Fibroblast of mammary gland (primary cell): Measurements from ENCODE around the gene DHRSX.

Experiments used
- DNase-seq: peaks from one replicate; pipeline ENCODE4 v3.0.0-alpha.2; 2010; ENCODE audit warnings: low read depth
- H3K4me3 ChIP-seq: 2 replicates; pipeline ENCODE4 v1.5.1; 2011; ENCODE audit warnings: low read depth, mild to moderate bottlenecking, low read length, moderate library complexity; ENCODE audit not compliant: control insufficient read depth
- TF ChIP-seq, protein P1 (sequence below): conservative IDR thresholded peaks from 2 replicates; pipeline ENCODE4 v1.5.1; 2011; ENCODE audit warnings: low read depth, low read length, inconsistent platforms; ENCODE audit not compliant: control insufficient read depth, insufficient read depth

The DHRSX gene

DNA sequence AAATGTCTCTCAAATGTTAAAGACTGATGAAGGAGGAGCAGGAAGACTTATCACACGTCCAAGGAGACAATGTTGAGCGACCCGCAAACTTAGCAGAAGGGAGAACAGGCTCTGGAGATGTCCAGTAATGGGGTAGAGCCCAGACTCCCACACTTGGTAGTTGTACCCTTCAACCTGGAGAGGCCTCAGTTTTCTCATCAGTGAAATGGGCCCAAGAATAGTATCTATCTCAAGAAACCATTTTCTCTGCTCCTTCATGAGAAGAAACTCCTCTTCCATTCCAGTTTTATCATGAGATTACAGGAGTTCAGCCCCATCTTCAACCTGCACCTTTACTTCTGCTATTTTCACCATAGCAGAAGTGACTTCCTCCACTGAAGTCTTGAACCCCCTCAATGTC is 169.9 kb downstream of the DHRSX start:
- TF ChIP-seq, protein P1, sequence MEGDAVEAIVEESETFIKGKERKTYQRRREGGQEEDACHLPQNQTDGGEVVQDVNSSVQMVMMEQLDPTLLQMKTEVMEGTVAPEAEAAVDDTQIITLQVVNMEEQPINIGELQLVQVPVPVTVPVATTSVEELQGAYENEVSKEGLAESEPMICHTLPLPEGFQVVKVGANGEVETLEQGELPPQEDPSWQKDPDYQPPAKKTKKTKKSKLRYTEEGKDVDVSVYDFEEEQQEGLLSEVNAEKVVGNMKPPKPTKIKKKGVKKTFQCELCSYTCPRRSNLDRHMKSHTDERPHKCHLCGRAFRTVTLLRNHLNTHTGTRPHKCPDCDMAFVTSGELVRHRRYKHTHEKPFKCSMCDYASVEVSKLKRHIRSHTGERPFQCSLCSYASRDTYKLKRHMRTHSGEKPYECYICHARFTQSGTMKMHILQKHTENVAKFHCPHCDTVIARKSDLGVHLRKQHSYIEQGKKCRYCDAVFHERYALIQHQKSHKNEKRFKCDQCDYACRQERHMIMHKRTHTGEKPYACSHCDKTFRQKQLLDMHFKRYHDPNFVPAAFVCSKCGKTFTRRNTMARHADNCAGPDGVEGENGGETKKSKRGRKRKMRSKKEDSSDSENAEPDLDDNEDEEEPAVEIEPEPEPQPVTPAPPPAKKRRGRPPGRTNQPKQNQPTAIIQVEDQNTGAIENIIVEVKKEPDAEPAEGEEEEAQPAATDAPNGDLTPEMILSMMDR, result no peak
- no peak overlapping the region for H3K4me3 ChIP-seq
- no peak for DNase-seq

DNA sequence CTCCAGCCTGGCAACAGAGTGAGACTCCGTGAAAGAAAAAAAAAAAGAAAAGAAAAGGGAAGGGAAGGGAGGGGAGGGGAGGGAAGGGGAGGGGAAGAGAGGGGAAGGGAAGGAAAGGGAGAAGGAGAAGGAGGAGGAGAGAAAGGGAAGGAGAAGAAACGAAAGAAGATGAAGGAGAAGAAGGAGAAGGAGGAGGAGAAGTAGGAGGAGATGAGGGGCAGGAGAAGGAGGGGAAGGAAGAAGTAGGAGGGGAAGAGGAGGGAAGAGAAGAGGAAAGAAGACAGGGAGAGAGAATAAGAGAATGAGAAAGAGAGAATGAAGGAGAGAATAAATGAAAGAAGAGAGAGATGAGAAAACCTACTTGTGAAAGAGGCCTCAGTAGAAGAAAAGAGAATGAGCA is 170.3 kb downstream of the DHRSX start:
- no peak for DNase-seq
- TF ChIP-seq, protein P1, result no peak
- H3K4me3 ChIP-seq, result no peak overlapping the region

DNA sequence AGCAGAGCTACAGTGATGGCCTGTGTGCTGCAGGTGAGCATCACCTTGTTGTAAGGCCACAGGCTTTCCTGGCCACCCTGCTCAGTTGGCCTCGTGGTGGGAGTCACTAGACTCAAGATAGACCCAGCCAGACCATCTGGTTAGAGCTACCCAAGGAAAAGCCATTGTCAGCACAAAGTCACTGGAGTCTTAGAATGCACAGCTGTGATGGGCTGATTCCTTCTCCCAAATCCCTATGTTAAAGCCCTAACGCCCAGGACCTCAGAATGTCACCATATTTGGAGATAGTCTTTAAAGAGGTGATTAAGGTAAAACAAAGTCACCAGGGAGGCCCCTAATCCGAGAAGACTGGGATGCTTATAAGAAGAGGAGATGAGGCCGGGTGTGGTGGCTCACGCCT is 173.4 kb downstream of the DHRSX start:
- H3K4me3 ChIP-seq, result no peak overlapping the region
- DNase-seq, result no peak
- TF ChIP-seq, protein P1, result no peak

DNA sequence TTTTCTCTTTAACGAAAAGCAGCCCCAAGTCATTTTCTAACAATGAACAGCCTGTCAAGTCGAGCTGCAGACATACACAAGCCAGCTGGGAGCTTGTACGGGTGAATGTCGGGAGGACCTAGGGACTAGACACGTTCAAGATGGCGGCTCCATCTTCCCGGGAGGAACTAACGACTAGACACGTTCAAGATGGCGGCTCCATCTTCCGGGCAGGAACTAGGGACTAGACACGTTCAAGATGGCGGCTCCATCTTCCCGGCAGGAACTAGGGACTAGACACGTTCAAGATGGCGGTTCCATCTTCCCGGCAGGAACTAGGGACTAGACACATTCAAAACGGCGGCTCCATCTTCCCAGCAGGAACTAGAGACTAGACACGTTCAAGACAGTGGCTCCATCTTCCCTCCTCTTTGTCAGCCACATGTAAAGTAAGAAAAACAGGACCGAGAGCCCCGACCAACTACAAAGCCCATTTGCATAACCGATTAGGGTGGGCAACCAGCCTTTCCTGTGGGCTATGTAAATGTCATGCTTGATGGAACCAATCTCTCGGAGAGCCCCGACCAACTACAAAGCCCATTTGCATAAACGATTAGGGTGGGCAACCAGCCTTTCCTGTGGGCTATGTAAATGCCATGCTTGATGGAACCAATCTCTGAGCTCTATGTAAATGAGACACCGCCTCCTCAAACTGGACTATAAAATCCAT is 175.5 kb downstream of the DHRSX start:
- peak; percentile 92 for DNase-seq
- H3K4me3 ChIP-seq, result peak overlapping the region; percentile 44
- TF ChIP-seq, protein P1, result no peak

DNA sequence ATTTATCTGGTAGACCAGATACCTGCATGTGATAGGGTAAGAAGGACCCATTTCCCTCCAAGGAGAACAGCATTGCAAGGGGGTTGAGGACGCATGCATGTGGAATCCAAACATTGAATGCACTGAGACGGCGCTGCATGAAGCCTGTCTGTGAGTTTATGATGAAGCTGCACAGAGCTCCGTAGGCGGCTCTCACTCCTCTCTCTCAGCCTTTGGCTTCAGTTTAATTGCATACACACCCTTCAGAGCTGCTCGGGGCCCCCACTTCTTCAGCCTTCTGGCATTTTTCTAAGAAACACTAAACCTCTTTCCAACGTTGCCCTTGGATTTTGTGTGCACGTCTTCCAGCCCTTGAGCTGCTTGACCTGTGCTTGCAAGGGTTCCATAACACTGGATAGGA is 176.6 kb downstream of the DHRSX start:
- TF ChIP-seq, protein P1, result no peak
- DNase-seq, result no peak

DNA sequence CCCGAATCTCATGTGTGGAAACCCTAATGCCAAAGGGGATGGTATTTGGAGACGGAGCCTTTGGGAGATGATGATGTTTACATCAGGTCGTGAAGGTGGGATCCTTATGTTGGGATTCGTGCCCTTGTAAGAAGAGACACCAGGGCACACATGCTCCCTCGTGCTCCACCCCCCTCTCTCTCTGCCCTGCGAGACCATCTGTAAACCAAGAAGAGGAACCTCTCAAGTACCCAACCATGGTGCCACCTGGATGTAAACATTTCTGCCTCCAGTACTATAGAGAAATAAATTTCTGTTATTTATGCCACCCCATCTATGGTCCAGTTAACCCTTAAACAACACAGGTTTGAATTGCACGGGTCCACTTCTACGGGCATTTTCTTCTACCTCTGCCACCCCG is 179.4 kb downstream of the DHRSX start:
- no peak for DNase-seq
- TF ChIP-seq, protein P1, result no peak
- no peak overlapping the region for H3K4me3 ChIP-seq

More for the DNA sequence above, 176.6 kb downstream of the DHRSX start:
- H3K4me3 ChIP-seq, result no peak overlapping the region

DNA sequence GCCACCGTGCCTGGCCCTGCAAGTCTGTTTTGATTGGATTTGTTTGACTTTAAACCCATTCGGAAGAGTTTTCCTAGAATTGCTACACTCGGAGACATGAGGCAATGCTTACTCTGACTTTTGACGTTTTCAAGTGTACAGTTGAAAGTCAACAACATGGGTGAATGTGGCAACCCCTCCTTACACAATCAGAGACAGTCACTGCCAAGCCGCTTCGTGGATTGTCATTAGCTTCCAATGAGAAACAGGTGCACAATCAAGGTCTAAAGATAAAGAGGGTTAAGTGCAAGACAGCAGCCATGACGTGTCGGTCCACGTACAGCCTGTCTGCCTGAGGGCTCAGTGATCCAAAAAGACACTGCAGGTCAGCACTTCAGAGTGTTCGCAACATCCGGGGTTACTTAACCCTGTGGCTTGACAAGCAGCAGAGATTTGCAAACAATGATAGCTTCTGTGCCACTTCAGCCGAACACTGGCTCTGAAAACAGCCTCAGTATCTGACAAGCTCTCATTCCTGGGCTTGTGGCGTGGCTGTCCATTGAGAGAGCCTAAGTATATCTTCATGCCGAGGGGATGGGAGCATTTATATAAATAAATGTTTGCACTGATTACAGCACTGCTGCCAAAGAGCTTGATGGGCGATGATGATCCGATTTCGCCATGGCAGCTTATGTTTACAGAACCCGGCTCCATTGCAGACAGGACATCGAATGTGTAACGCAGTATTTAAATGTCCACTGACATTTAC is 180.0 kb downstream of the DHRSX start:
- peak; percentile 47 for DNase-seq
- H3K4me3 ChIP-seq, result no peak overlapping the region
- TF ChIP-seq, protein P1, result no peak
